CD8-positive, alpha-beta memory T cell (primary cell): ENCODE data around the gene FBN1. TPM values are rescaled to one million over a fixed set of nuclear protein-coding genes. Genes with fewer than 3 reads are reported as not detected.

Experiments used
- CTCF ChIA-PET: fragments of 350-600 bp; sonication (Branson Sonifier 250); formaldehyde crosslinking; loops from one replicate; lab custom pipeline; 2021; ENCODE audit warnings: antibody characterized with exemption; lab: Charles Lee
- POLR2A ChIA-PET: fragments of 350-600 bp; sonication (Branson Sonifier 250); formaldehyde crosslinking; loops from one replicate; lab custom pipeline; 2021; ENCODE audit warnings: antibody characterized with exemption; lab: Charles Lee
- DNase-seq, 5 donors: peaks; one replicate each; pipeline versions ENCODE4 v3.0.0 to v3.0.0-alpha.2; 2020 to 2022; ENCODE audit warnings: mixed read lengths in 1 of 5
- H3K27ac ChIP-seq: one replicate; pipeline ENCODE4 v1.7.0; 2013; ENCODE audit warnings: low read depth, mild to moderate bottlenecking, low read length, moderate library complexity
- H3K27me3 ChIP-seq: 2 replicates; pipeline ENCODE4 v1.7.0; 2013; ENCODE audit warnings: low read length, mild to moderate bottlenecking; ENCODE audit not compliant: insufficient read depth, poor library complexity, severe bottlenecking
- H3K36me3 ChIP-seq: 2 replicates; pipeline ENCODE4 v1.7.0; 2013; ENCODE audit warnings: mild to moderate bottlenecking, low read length, moderate library complexity; ENCODE audit not compliant: insufficient read depth
- H3K4me1 ChIP-seq: 2 replicates; pipeline ENCODE4 v1.7.0; 2013; ENCODE audit warnings: mild to moderate bottlenecking, low read length, moderate library complexity; ENCODE audit not compliant: insufficient read depth
- H3K4me3 ChIP-seq: 2 replicates; pipeline ENCODE4 v1.7.0; 2013; ENCODE audit warnings: mild to moderate bottlenecking, low read length
- H3K9me3 ChIP-seq: 2 replicates; pipeline ENCODE4 v1.7.0; 2013; ENCODE audit warnings: mild to moderate bottlenecking, low read length
- H3K27ac Mint-ChIP-seq, 8 donors: one replicate each; pipeline ENCODE4 v1.8.0; 2020 to 2021; ENCODE audit warnings: mixed read lengths in 8 of 8, mild to moderate bottlenecking in 6 of 8, inconsistent platforms in 3 of 8, moderate library complexity in 3 of 8
- H3K27me3 Mint-ChIP-seq, 2 donors: one replicate each; pipeline ENCODE4 v1.8.0; 2020 to 2021; ENCODE audit warnings: mixed read lengths in 2 of 2, mild to moderate bottlenecking in 1 of 2, moderate library complexity in 1 of 2
- H3K36me3 Mint-ChIP-seq, 3 donors: one replicate each; pipeline ENCODE4 v1.8.0; 2020 to 2021; ENCODE audit warnings: mixed read lengths in 3 of 3, inconsistent platforms in 1 of 3, mild to moderate bottlenecking in 1 of 3
- H3K4me1 Mint-ChIP-seq, 3 donors: one replicate each; pipeline ENCODE4 v1.8.0; 2020 to 2021; ENCODE audit warnings: mixed read lengths in 3 of 3, inconsistent platforms in 1 of 3, mild to moderate bottlenecking in 1 of 3
- H3K4me3 Mint-ChIP-seq, 7 donors: one replicate each; pipeline ENCODE4 v1.8.0; 2020 to 2021; ENCODE audit warnings: mixed read lengths in 7 of 7, mild to moderate bottlenecking in 6 of 7, moderate library complexity in 4 of 7, inconsistent platforms in 2 of 7
- H3K9me3 Mint-ChIP-seq, 5 donors: one replicate each; pipeline ENCODE4 v1.8.0; 2020 to 2022; ENCODE audit warnings: mixed read lengths in 5 of 5, mild to moderate bottlenecking in 3 of 5, moderate library complexity in 2 of 5, inconsistent platforms in 1 of 5
- polyA plus RNA-seq: library from polyadenylated mRNA; unstranded; fragments of 300-500 nt; fragmentation: Illumina TruSeq; gene quantifications from one replicate; pipeline ENCODE4 v1.2.3, GENCODE V29; 2021
- total RNA-seq, 2 experiments: library from RNA; stranded (reverse); gene quantifications; one replicate each; pipeline ENCODE4 v1.2.3, GENCODE V29; 2021

FBN1 gene
- total and polyA plus RNA-seq, 3 experiments from 2014 or later: 0.13 to 0.46 (median 0.21) TPM

DNA sequence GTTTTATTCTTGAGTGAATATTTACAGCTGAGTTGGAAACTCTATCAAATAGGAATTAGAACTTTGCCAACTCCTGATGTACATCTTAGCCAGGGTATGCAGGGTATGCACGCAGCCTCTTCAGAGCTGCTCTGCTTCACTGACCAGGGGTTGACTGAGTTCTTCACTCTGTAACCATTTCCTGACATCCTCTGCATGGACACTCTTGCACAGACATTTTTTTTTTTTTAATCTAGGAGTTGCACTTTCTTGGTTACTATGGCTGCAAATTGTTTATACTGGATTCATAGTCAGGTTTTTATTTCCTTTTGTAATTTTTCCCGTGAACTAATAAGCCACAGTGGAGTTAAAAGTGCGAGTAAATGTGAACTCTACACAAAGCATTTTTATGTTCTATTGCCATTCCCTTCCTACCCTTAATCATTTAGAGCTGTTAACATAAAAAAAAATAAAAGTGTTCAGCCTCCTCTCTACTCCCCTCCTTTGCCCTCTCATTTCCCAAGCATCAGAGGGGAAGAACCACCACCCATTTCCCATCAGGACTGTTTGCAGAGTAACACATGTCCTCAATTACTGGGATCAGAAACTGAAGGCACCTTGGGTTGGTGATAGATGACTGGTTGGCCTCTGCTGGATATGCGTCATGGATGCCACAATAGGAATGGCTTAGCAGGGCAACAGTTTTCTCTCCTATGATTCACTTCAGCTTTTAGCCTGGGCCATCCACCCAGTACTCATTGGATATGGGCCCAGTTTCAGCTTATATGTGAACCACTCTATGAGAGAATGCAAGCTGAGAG is 260.3 kb downstream of the FBN1 start:
- H3K9me3 ChIP-seq: no peaks in the 10 kb centered on the region
- Mint-ChIP-seq H3K4me1 (no peaks in the 10 kb centered on the region), H3K27ac (no peak overlapping the region), H3K9me3 (peaks cover 0 to 3% (median 0%) of the 10 kb centered on the region in 5 donors), H3K27me3 (peaks cover 0 to 22% of the 10 kb centered on the region in 2 donors), H3K36me3 (no peaks in the 10 kb centered on the region), H3K4me3 (no peak overlapping the region)
- H3K4me3 ChIP-seq: no peak overlapping the region
- no peak for DNase-seq
- ChIA-PET CTCF (interaction anchor here (1.1 kb wide), 1 partner anchor 10 kb away, joined by 3 read pairs; no protein-coding TSS in a partner anchor), POLR2A (no interaction called here)
- H3K36me3 ChIP-seq: no peaks in the 10 kb centered on the region
- H3K27ac ChIP-seq: no peak overlapping the region
- H3K27me3 ChIP-seq: no peaks in the 10 kb centered on the region
- no peaks in the 10 kb centered on the region for H3K4me1 ChIP-seq

DNA sequence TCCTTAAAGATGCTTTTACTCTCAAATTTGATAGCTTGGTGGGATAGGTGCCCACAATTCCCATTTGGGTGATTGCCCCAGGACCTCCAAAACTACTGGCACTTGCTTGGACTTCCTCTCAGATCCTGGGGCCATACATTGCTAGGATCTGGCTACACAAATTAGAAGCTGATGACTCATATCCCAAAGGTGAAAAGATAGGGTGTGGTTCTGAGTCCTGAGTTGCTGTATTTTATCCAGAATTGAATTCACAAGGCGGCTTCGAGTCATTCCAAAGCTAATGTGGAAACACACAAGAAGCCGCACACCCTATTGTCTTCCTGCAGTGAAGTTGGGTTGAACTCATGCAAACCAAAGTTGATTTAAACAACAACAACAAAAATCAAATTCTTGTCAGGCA is 260.9 kb downstream of the FBN1 start:
- H3K4me3 Mint-ChIP-seq: no peak overlapping the region
- no peaks in the 10 kb centered on the region for H3K9me3 ChIP-seq
- POLR2A ChIA-PET: no interaction called here
- no peaks in the 10 kb centered on the region for H3K4me1 ChIP-seq
- H3K36me3 ChIP-seq: no peaks in the 10 kb centered on the region
- H3K4me3 ChIP-seq: no peak overlapping the region
- no peak overlapping the region for H3K27ac Mint-ChIP-seq
- no peak overlapping the region for H3K27ac ChIP-seq
- H3K27me3 Mint-ChIP-seq: peaks cover 0 to 28% of the 10 kb centered on the region in 2 donors
- no peaks in the 10 kb centered on the region for H3K4me1 Mint-ChIP-seq
- no peak for DNase-seq
- no peaks in the 10 kb centered on the region for H3K36me3 Mint-ChIP-seq
- peaks cover 0 to 3% (median 0%) of the 10 kb centered on the region in 5 donors for H3K9me3 Mint-ChIP-seq
- CTCF ChIA-PET: no interaction called here
- H3K27me3 ChIP-seq: no peaks in the 10 kb centered on the region

DNA sequence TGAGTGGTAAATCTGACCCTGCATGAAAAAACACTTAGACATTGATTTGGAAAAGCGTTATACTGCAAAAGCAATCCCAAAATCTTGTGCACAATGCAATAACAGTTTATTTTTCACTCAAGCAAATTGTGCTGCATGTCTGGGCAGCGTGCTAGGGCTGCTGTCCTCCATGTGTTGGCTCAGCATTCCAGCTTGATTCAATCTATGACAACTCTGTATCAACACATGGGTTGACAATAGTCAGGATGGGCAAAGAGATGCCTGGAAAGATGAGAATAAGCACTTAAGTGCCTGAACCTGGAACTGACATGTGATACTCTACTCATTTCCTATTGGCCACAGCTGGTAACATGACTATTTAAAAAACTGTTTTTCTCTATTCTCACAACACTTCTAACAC is 262.5 kb downstream of the FBN1 start:
- no peaks in the 10 kb centered on the region for H3K27me3 ChIP-seq
- CTCF ChIA-PET: no interaction called here
- Mint-ChIP-seq H3K36me3 (no peaks in the 10 kb centered on the region), H3K27ac (no peak overlapping the region), H3K4me3 (no peak overlapping the region), H3K27me3 (peaks cover 2 to 30% of the 10 kb centered on the region in 2 donors), H3K4me1 (no peaks in the 10 kb centered on the region), H3K9me3 (peaks cover 0 to 4% (median 0%) of the 10 kb centered on the region in 5 donors)
- DNase-seq: no peak
- POLR2A ChIA-PET: no interaction called here
- H3K27ac ChIP-seq: no peak overlapping the region
- H3K9me3 ChIP-seq: no peaks in the 10 kb centered on the region
- H3K4me3 ChIP-seq: no peak overlapping the region
- no peaks in the 10 kb centered on the region for H3K36me3 ChIP-seq
- no peaks in the 10 kb centered on the region for H3K4me1 ChIP-seq

DNA sequence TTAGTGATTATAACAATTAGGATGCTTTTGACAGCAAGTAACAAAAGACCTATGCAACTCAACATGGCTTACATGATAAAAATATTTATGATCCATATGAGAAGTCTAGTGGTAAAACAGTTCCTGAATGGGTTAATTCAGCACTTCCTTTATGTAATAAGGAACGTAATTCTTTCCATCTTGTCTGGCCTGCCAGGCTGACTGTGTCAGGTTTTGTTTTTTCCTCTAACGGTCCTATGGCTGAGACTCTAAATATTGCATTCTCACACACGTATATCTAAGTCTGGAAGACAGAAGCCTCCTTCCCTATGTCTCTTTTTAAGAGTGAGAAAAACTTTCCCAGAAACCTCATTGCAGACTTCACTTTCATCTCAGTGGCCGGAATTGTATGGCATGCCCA is 263.6 kb downstream of the FBN1 start:
- ChIA-PET POLR2A (no interaction called here), CTCF (no interaction called here)
- Histone ChIP-seq H3K4me3 (no peak overlapping the region), H3K27me3 (no peaks in the 10 kb centered on the region), H3K9me3 (no peaks in the 10 kb centered on the region), H3K36me3 (no peaks in the 10 kb centered on the region), H3K27ac (no peak overlapping the region), H3K4me1 (no peaks in the 10 kb centered on the region)
- DNase-seq: no peak
- Mint-ChIP-seq H3K9me3 (peaks cover 0 to 4% (median 0%) of the 10 kb centered on the region in 5 donors), H3K27ac (no peak overlapping the region), H3K36me3 (no peaks in the 10 kb centered on the region), H3K4me3 (no peak overlapping the region), H3K27me3 (peaks cover 3 to 35% of the 10 kb centered on the region in 2 donors), H3K4me1 (no peaks in the 10 kb centered on the region)

DNA sequence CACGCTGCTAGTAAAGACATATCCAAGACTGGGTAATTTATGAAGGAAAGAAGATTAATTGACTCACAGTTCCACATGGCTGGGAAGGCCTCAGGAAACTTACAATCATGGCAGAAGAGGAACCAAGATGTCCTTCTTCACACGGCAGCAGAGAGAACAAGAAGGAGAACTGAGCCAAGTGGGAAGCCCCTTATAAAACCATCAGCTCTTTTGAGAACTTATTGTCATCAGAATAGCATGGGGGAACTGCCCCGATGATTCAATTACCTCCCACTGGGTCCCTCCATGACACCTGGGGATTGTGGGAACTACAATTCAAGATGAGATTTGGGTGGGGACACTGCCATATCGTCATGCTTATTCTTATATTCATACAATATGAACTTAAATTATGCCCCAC is 265.3 kb downstream of the FBN1 start:
- DNase-seq: no peak
- H3K4me1 ChIP-seq: no peaks in the 10 kb centered on the region

DNA sequence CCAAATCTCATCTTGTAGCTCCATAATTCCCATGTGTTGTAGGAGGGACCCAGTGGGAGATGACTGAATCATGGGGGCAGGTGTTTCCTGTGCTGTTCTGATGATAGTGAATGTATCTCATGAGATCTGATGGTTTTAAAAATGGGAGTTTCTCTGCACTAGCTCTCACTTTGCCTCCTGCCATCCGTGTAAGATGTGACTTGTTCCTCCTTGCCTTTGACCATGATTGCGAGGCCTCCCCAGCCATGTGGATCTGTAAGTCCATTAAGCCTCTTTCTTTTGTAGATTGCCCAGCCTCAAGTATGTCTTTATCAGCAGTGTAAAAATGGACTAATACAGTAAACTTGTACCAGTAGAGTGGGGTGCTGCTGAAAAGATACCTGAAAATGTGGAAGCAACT is 269.7 kb downstream of the FBN1 start:
- Mint-ChIP-seq H3K4me3 (no peak overlapping the region), H3K27ac (no peak overlapping the region), H3K9me3 (peaks cover 0 to 3% (median 0%) of the 10 kb centered on the region in 5 donors), H3K4me1 (no peaks in the 10 kb centered on the region), H3K36me3 (no peaks in the 10 kb centered on the region), H3K27me3 (peaks cover 17 to 60% of the 10 kb centered on the region in 2 donors)
- Histone ChIP-seq H3K4me1 (no peaks in the 10 kb centered on the region), H3K4me3 (no peak overlapping the region), H3K27me3 (no peaks in the 10 kb centered on the region), H3K9me3 (no peaks in the 10 kb centered on the region), H3K27ac (no peak overlapping the region), H3K36me3 (no peaks in the 10 kb centered on the region)
- no peak for DNase-seq
- ChIA-PET CTCF (interaction anchor here (1.4 kb wide), 1 partner anchor 10 kb away, joined by 3 read pairs; no protein-coding TSS in a partner anchor), POLR2A (no interaction called here)

More for the DNA sequence above, 265.3 kb downstream of the FBN1 start:
- H3K27me3 ChIP-seq: no peaks in the 10 kb centered on the region
- no peak overlapping the region for H3K27ac ChIP-seq
- ChIA-PET CTCF (no interaction called here), POLR2A (no interaction called here)
- Mint-ChIP-seq H3K4me1 (no peaks in the 10 kb centered on the region), H3K9me3 (peaks cover 0 to 4% (median 0%) of the 10 kb centered on the region in 5 donors), H3K27ac (no peak overlapping the region), H3K4me3 (no peak overlapping the region), H3K36me3 (no peaks in the 10 kb centered on the region), H3K27me3 (peaks cover 9 to 46% of the 10 kb centered on the region in 2 donors)
- H3K9me3 ChIP-seq: no peaks in the 10 kb centered on the region
- H3K36me3 ChIP-seq: no peaks in the 10 kb centered on the region
- no peak overlapping the region for H3K4me3 ChIP-seq

DNA sequence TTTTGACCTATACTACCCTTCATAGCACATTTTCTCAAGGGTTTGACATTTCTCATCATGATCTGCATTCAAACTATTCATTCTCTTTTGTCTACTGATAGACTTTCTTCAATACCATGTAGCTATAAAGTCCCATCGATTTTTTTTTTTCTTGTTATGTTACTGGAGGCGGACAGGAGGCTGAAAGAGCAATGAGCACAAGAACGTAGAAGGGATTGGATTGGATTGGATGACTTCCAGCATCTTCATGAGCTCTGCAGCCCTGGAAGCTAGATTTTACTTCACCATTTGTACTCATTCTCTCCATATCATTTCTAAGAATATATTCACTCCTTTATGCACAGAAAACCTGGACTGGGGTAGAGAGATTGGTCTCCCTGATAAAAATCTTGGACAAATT is 271.0 kb downstream of the FBN1 start:
- no peaks in the 10 kb centered on the region for H3K36me3 Mint-ChIP-seq
- Histone ChIP-seq H3K4me1 (no peaks in the 10 kb centered on the region), H3K27me3 (no peaks in the 10 kb centered on the region), H3K36me3 (no peaks in the 10 kb centered on the region), H3K4me3 (no peak overlapping the region), H3K27ac (no peak overlapping the region), H3K9me3 (no peaks in the 10 kb centered on the region)
- POLR2A ChIA-PET: no interaction called here
- peaks cover 0 to 3% (median 0%) of the 10 kb centered on the region in 5 donors for H3K9me3 Mint-ChIP-seq
- CTCF ChIA-PET: interaction anchor here (1.4 kb wide), 1 partner anchor 11 kb away, joined by 3 read pairs; no protein-coding TSS in a partner anchor
- no peaks in the 10 kb centered on the region for H3K4me1 Mint-ChIP-seq
- no peak overlapping the region for H3K4me3 Mint-ChIP-seq
- H3K27me3 Mint-ChIP-seq: peaks cover 17 to 55% of the 10 kb centered on the region in 2 donors
- no peak overlapping the region for H3K27ac Mint-ChIP-seq
- no peak for DNase-seq

DNA sequence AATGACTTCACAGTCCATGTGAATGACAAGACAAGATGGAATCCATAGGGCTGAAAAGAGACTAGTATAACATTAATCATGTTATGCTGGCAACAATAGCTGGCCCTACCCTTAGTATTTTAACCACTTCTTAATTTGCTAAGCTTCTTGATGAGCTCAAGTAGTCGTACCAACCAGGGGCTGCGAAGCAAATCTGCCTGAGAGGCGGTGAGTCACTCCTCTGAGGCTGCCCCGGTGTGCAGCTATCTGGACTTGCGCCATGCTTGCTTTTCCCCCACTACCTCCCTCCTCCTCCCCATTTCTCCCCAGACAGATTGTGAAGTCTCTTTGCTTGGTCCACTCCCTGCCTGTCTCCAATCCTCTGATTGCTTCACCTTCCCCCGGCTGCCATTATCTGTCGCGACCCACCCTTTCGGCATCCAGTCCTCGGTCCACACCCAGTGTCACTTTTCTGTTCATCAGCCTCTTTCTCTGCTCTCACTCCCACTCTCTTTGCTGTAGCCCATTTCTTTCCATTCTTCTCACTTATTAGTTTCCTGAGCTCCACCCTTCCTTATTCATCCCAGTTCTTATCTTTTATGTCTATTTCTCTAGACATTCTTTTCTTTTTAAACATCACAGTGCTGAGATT is 271.6 kb downstream of the FBN1 start:
- Histone ChIP-seq H3K27ac (no peak overlapping the region), H3K27me3 (no peaks in the 10 kb centered on the region), H3K4me3 (no peak overlapping the region), H3K4me1 (no peaks in the 10 kb centered on the region), H3K9me3 (no peaks in the 10 kb centered on the region), H3K36me3 (no peaks in the 10 kb centered on the region)
- Mint-ChIP-seq H3K4me1 (no peaks in the 10 kb centered on the region), H3K36me3 (no peaks in the 10 kb centered on the region), H3K9me3 (peaks cover 0 to 3% (median 0%) of the 10 kb centered on the region in 5 donors), H3K27me3 (peaks cover 17 to 56% of the 10 kb centered on the region in 2 donors), H3K27ac (no peak overlapping the region), H3K4me3 (no peak overlapping the region)
- ChIA-PET POLR2A (no interaction called here), CTCF (no interaction called here)
- DNase-seq: no peak
